SK-N-SH treated with all-trans-retinoic acid at 6 μM for 48 hours (cell line): ENCODE measurements around the gene GRM2.

Source experiments
- ATAC-seq: fragments of 200-7000 bp; cut with Tn5 transposase; 3 replicates; pipeline ENCODE4 v1.9.1; 2020; ENCODE audit warnings: mild to moderate bottlenecking, moderate library complexity
- ARNTL ChIP-seq: fragments of 450-650 bp; formaldehyde crosslinking; IDR thresholded peaks from 2 replicates; pipeline ENCODE4 v1.5.0; 2020; ENCODE audit warnings: low read depth, mild to moderate bottlenecking, moderate library complexity, borderline replicate concordance
- BACH2 ChIP-seq: fragments of 250-450 bp; sonication (Bioruptor Pico); IDR thresholded peaks from 2 replicates; pipeline ENCODE4 v1.9.0; 2021; ENCODE audit warnings: mild to moderate bottlenecking, borderline replicate concordance
- CSDC2 ChIP-seq: fragments of 250-450 bp; sonication (Bioruptor Pico); IDR thresholded peaks from 2 replicates; pipeline ENCODE4 v1.5.0; 2020; ENCODE audit warnings: mild to moderate bottlenecking, moderate library complexity
- ESRRG ChIP-seq: fragments of 250-450 bp; sonication (Bioruptor Pico); IDR thresholded peaks from 2 replicates; pipeline ENCODE4 v1.6.1; 2021; ENCODE audit warnings: mild to moderate bottlenecking
- GLIS3 ChIP-seq: fragments of 250-450 bp; sonication (Bioruptor Pico); IDR thresholded peaks from 2 replicates; pipeline ENCODE4 v1.5.0; 2020; ENCODE audit warnings: mild to moderate bottlenecking, moderate library complexity
- ISL1 ChIP-seq: fragments of 250-450 bp; sonication (Bioruptor Pico); IDR thresholded peaks from 2 replicates; pipeline ENCODE4 v2.1.2; 2022; ENCODE audit warnings: mild to moderate bottlenecking, moderate library complexity
- OSR1 ChIP-seq: fragments of 250-450 bp; sonication (Bioruptor Pico); IDR thresholded peaks from 2 replicates; pipeline ENCODE4 v1.8.0; 2022; ENCODE audit warnings: moderate library complexity, mild to moderate bottlenecking, inconsistent platforms
- PPARA ChIP-seq: fragments of 250-450 bp; sonication (Bioruptor Pico); IDR thresholded peaks from 2 replicates; pipeline ENCODE4 v1.5.0; 2020; ENCODE audit warnings: mild to moderate bottlenecking, borderline replicate concordance
- RARB ChIP-seq: fragments of 250-450 bp; sonication (Bioruptor Pico); IDR thresholded peaks from 2 replicates; pipeline ENCODE4 v1.8.0; 2021; ENCODE audit warnings: mild to moderate bottlenecking, moderate library complexity
- SNAI2 ChIP-seq: fragments of 250-450 bp; sonication (Bioruptor Pico); IDR thresholded peaks from 2 replicates; pipeline ENCODE4 v1.5.0; 2020; ENCODE audit warnings: mild to moderate bottlenecking, moderate library complexity
- TCF4 ChIP-seq: fragments of 250-450 bp; sonication (Bioruptor Pico); IDR thresholded peaks from 2 replicates; pipeline ENCODE4 v1.8.0; 2021; ENCODE audit warnings: mild to moderate bottlenecking, moderate library complexity, borderline replicate concordance
- ZC3H10 ChIP-seq: fragments of 250-450 bp; sonication (Bioruptor Pico); IDR thresholded peaks from 2 replicates; pipeline ENCODE4 v1.5.1; 2021; ENCODE audit warnings: mild to moderate bottlenecking, moderate library complexity
- ZFP3 ChIP-seq: fragments of 250-450 bp; sonication (Bioruptor Pico); IDR thresholded peaks from 2 replicates; pipeline ENCODE4 v1.5.0; 2020; ENCODE audit warnings: mild to moderate bottlenecking, moderate library complexity
- ZFP30 ChIP-seq: fragments of 450-650 bp; formaldehyde crosslinking; IDR thresholded peaks from 2 replicates; pipeline ENCODE4 v1.5.0; 2022; ENCODE audit warnings: mild to moderate bottlenecking, moderate library complexity
- ZNF565 ChIP-seq: fragments of 450-650 bp; formaldehyde crosslinking; conservative IDR thresholded peaks from 2 replicates; pipeline ENCODE4 v1.5.0; 2020; ENCODE audit warnings: low read depth, mild to moderate bottlenecking, moderate library complexity
- ZNF70 ChIP-seq: fragments of 450-650 bp; formaldehyde crosslinking; IDR thresholded peaks from 2 replicates; pipeline ENCODE4 v1.5.0; 2020; ENCODE audit warnings: mild to moderate bottlenecking, moderate library complexity
- ZNF8 ChIP-seq: fragments of 450-650 bp; formaldehyde crosslinking; IDR thresholded peaks from 2 replicates; pipeline ENCODE4 v1.5.0; 2020; ENCODE audit warnings: mild to moderate bottlenecking, moderate library complexity
- TF ChIP-seq, protein P1 (sequence below): fragments of 250-450 bp; sonication (Bioruptor Pico); IDR thresholded peaks from 2 replicates; pipeline ENCODE4 v1.8.0; 2020; ENCODE audit warnings: mild to moderate bottlenecking, moderate library complexity, borderline replicate concordance
- TF ChIP-seq, protein P2 (sequence below): fragments of 250-450 bp; sonication (Bioruptor Pico); IDR thresholded peaks from 2 replicates; pipeline ENCODE4 v1.5.1; 2021; ENCODE audit warnings: mild to moderate bottlenecking, moderate library complexity
- TF ChIP-seq, protein P3 (sequence below): fragments of 250-450 bp; sonication (Bioruptor Pico); IDR thresholded peaks from 2 replicates; pipeline ENCODE4 v1.5.0; 2020; ENCODE audit warnings: mild to moderate bottlenecking, moderate library complexity
- TF ChIP-seq, protein P4 (sequence below): fragments of 250-450 bp; sonication (Bioruptor Pico); IDR thresholded peaks from 2 replicates; pipeline ENCODE4 v1.8.0; 2021; ENCODE audit warnings: low read depth, mild to moderate bottlenecking, moderate library complexity, borderline replicate concordance

GRM2 gene

DNA sequence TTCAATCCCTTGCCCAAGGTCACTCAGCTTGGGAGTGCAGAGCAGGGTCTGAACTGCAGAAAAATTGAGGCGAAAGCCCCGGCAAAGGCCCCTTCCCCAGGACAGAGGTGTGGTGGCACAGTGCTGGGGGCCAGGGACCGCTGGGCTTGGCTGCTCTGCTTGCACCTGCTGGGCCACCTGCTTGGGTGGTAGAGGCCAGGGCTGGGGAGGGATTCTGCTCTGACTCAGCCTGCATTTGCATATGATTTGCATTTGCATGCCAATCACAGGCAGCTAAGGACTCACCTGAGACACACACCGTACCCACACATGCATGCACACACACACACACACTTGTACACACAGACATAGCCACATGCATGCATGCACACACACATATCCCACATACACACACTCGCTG is 9.9 kb downstream of the GRM2 start:
- TF ChIP-seq CSDC2 (CRISPR knock-in tag) (no peak), ZFP3 (CRISPR knock-in tag) (no peak), ZNF565 (no peak), PPARA (CRISPR knock-in tag) (no peak), SNAI2 (CRISPR knock-in tag) (no peak)
- TF ChIP-seq, protein P1, sequence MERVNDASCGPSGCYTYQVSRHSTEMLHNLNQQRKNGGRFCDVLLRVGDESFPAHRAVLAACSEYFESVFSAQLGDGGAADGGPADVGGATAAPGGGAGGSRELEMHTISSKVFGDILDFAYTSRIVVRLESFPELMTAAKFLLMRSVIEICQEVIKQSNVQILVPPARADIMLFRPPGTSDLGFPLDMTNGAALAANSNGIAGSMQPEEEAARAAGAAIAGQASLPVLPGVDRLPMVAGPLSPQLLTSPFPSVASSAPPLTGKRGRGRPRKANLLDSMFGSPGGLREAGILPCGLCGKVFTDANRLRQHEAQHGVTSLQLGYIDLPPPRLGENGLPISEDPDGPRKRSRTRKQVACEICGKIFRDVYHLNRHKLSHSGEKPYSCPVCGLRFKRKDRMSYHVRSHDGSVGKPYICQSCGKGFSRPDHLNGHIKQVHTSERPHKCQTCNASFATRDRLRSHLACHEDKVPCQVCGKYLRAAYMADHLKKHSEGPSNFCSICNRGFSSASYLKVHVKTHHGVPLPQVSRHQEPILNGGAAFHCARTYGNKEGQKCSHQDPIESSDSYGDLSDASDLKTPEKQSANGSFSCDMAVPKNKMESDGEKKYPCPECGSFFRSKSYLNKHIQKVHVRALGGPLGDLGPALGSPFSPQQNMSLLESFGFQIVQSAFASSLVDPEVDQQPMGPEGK: no peak
- no peak for ATAC-seq

DNA sequence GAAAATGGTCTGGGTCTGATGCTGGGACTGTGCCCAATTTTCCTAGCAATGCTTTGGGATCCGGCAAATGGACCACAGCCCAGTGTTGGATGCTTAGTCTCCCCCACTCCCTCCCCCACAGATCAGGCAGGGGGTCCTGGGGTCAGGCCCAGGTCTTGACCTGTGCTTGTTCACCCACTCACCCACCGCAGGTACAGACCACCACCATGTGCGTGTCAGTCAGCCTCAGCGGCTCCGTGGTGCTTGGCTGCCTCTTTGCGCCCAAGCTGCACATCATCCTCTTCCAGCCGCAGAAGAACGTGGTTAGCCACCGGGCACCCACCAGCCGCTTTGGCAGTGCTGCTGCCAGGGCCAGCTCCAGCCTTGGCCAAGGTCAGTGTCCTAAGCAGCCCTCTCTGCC is 10.6 kb downstream of the GRM2 start:
- TF ChIP-seq ZNF70 (CRISPR knock-in tag) (no peak), RARB (no peak), CSDC2 (CRISPR knock-in tag) (no peak), ZFP3 (CRISPR knock-in tag) (no peak), ZFP30 (CRISPR knock-in tag) (no peak), ZC3H10 (no peak), ARNTL (CRISPR knock-in tag) (no peak), ISL1 (CRISPR knock-in tag) (no peak), BACH2 (no peak), ESRRG (CRISPR knock-in tag) (no peak)
- TF ChIP-seq, protein P2, sequence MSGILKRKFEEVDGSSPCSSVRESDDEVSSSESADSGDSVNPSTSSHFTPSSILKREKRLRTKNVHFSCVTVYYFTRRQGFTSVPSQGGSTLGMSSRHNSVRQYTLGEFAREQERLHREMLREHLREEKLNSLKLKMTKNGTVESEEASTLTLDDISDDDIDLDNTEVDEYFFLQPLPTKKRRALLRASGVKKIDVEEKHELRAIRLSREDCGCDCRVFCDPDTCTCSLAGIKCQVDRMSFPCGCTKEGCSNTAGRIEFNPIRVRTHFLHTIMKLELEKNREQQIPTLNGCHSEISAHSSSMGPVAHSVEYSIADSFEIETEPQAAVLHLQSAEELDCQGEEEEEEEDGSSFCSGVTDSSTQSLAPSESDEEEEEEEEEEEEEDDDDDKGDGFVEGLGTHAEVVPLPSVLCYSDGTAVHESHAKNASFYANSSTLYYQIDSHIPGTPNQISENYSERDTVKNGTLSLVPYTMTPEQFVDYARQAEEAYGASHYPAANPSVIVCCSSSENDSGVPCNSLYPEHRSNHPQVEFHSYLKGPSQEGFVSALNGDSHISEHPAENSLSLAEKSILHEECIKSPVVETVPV: no peak
- TF ChIP-seq, protein P3, sequence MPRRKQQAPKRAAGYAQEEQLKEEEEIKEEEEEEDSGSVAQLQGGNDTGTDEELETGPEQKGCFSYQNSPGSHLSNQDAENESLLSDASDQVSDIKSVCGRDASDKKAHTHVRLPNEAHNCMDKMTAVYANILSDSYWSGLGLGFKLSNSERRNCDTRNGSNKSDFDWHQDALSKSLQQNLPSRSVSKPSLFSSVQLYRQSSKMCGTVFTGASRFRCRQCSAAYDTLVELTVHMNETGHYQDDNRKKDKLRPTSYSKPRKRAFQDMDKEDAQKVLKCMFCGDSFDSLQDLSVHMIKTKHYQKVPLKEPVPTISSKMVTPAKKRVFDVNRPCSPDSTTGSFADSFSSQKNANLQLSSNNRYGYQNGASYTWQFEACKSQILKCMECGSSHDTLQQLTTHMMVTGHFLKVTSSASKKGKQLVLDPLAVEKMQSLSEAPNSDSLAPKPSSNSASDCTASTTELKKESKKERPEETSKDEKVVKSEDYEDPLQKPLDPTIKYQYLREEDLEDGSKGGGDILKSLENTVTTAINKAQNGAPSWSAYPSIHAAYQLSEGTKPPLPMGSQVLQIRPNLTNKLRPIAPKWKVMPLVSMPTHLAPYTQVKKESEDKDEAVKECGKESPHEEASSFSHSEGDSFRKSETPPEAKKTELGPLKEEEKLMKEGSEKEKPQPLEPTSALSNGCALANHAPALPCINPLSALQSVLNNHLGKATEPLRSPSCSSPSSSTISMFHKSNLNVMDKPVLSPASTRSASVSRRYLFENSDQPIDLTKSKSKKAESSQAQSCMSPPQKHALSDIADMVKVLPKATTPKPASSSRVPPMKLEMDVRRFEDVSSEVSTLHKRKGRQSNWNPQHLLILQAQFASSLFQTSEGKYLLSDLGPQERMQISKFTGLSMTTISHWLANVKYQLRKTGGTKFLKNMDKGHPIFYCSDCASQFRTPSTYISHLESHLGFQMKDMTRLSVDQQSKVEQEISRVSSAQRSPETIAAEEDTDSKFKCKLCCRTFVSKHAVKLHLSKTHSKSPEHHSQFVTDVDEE (CRISPR knock-in tag): no peak
- ATAC-seq: no peak

DNA sequence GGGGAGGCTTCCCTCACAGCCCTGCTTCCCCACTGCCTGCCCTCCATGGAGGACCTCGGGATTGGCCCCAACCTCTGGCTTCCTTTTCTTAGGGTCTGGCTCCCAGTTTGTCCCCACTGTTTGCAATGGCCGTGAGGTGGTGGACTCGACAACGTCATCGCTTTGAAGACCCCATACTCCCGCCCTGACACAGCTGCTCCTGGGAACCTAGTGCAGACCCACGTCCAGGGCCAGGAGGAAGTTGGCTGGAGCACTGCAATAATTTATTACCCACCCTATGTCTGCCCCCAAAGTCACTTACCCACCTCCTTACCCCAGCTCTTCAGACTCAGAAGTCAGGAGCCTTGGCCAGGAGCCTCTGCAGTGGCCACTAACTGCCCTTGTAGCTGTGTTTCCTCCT is 11.1 kb downstream of the GRM2 start:
- ATAC-seq: no peak
- TF ChIP-seq BACH2 (no peak), ZFP30 (CRISPR knock-in tag) (no peak), OSR1 (CRISPR knock-in tag) (no peak), SNAI2 (CRISPR knock-in tag) (no peak), ESRRG (CRISPR knock-in tag) (no peak), TCF4 (no peak), CSDC2 (CRISPR knock-in tag) (no peak), ZNF8 (CRISPR knock-in tag) (no peak), ZFP3 (CRISPR knock-in tag) (no peak), GLIS3 (CRISPR knock-in tag) (no peak), ZC3H10 (no peak), ISL1 (CRISPR knock-in tag) (no peak)
- TF ChIP-seq, protein P4, sequence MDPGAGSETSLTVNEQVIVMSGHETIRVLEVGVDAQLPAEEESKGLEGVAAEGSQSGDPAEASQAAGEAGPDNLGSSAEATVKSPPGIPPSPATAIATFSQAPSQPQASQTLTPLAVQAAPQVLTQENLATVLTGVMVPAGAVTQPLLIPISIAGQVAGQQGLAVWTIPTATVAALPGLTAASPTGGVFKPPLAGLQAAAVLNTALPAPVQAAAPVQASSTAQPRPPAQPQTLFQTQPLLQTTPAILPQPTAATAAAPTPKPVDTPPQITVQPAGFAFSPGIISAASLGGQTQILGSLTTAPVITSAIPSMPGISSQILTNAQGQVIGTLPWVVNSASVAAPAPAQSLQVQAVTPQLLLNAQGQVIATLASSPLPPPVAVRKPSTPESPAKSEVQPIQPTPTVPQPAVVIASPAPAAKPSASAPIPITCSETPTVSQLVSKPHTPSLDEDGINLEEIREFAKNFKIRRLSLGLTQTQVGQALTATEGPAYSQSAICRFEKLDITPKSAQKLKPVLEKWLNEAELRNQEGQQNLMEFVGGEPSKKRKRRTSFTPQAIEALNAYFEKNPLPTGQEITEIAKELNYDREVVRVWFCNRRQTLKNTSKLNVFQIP (CRISPR knock-in tag): no peak
- TF ChIP-seq, protein P3 (CRISPR knock-in tag): no peak
